Trophoblast cell (in vitro differentiated cells and primary cell): ENCODE data around the gene SLC6A18.

Experiments
- DNase-seq, 2 donors: peaks; one replicate each; pipeline ENCODE4 v3.0.0-alpha.2; 2016
- H2AFZ ChIP-seq: 2 replicates; pipeline ENCODE4 v1.6.1; 2013; ENCODE audit warnings: low read length, moderate library complexity, mild to moderate bottlenecking; ENCODE audit not compliant: insufficient read depth, poor library complexity
- H2AK5ac ChIP-seq: 2 replicates; pipeline ENCODE4 v1.6.1; 2013; ENCODE audit warnings: mild to moderate bottlenecking, low read length
- H2BK120ac ChIP-seq: 2 replicates; pipeline ENCODE4 v1.6.1; 2013; ENCODE audit warnings: low read length, mild to moderate bottlenecking, moderate library complexity; ENCODE audit not compliant: insufficient read depth, poor library complexity
- H2BK12ac ChIP-seq: 2 replicates; pipeline ENCODE4 v1.6.1; 2013; ENCODE audit warnings: mild to moderate bottlenecking, low read length, moderate library complexity
- H2BK5ac ChIP-seq: 2 replicates; pipeline ENCODE4 v1.6.1; 2013; ENCODE audit warnings: low read length, low read depth, moderate library complexity, mild to moderate bottlenecking; ENCODE audit not compliant: poor library complexity
- H3K14ac ChIP-seq: 2 replicates; pipeline ENCODE4 v1.6.1; 2013; ENCODE audit warnings: mild to moderate bottlenecking, low read length
- H3K18ac ChIP-seq: 2 replicates; pipeline ENCODE4 v1.6.1; 2013; ENCODE audit warnings: mild to moderate bottlenecking, low read length
- H3K23ac ChIP-seq: 2 replicates; pipeline ENCODE4 v1.6.1; 2013; ENCODE audit warnings: low read length
- H3K27ac ChIP-seq: 2 replicates; pipeline ENCODE4 v1.5.1; 2013; ENCODE audit warnings: low read depth, mild to moderate bottlenecking, inconsistent platforms, low read length, moderate library complexity
- H3K27me3 ChIP-seq: 2 replicates; pipeline ENCODE4 v1.6.1; 2013; ENCODE audit warnings: inconsistent platforms, mild to moderate bottlenecking, low read length, moderate library complexity; ENCODE audit not compliant: insufficient read depth
- H3K36me3 ChIP-seq, 2 experiments: 1 replicate in 1 of 2; 2 replicates in 1 of 2; pipeline ENCODE4 v1.6.1; 2013; ENCODE audit warnings: low read length in 2 of 2, mild to moderate bottlenecking in 2 of 2, moderate library complexity in 1 of 2; ENCODE audit not compliant: insufficient read depth in 2 of 2, control insufficient read depth in 1 of 2
- H3K4ac ChIP-seq: 2 replicates; pipeline ENCODE4 v1.6.1; 2013; ENCODE audit warnings: low read depth, mild to moderate bottlenecking, low read length, moderate library complexity
- H3K4me1 ChIP-seq, 2 experiments: 1 replicate in 1 of 2; 2 replicates in 1 of 2; pipeline ENCODE4 v1.6.1; 2013; ENCODE audit warnings: low read length in 2 of 2, mild to moderate bottlenecking in 2 of 2, moderate library complexity in 1 of 2; ENCODE audit not compliant: insufficient read depth in 2 of 2, control insufficient read depth in 1 of 2
- H3K4me2 ChIP-seq: 2 replicates; pipeline ENCODE4 v1.6.1; 2013; ENCODE audit warnings: inconsistent platforms, mild to moderate bottlenecking, low read length, moderate library complexity
- H3K4me3 ChIP-seq: 2 replicates; pipeline ENCODE4 v1.5.1; 2013; ENCODE audit warnings: mild to moderate bottlenecking, low read depth, low read length, inconsistent platforms
- H3K79me1 ChIP-seq: one replicate; pipeline ENCODE4 v1.6.1; 2013; ENCODE audit warnings: low read length
- H3K79me2 ChIP-seq: 2 replicates; pipeline ENCODE4 v1.6.1; 2013; ENCODE audit warnings: low read length, mild to moderate bottlenecking; ENCODE audit not compliant: control insufficient read depth, insufficient read depth, poor library complexity
- H3K9ac ChIP-seq: 2 replicates; pipeline ENCODE4 v1.6.1; 2013; ENCODE audit warnings: mild to moderate bottlenecking, low read length
- H3K9me3 ChIP-seq: 2 replicates; pipeline ENCODE4 v1.6.1; 2013; ENCODE audit warnings: low read depth, mild to moderate bottlenecking, control low read depth, inconsistent platforms, low read length; ENCODE audit not compliant: insufficient read depth
- H4K12ac ChIP-seq: 2 replicates; pipeline ENCODE4 v1.6.1; 2013; ENCODE audit warnings: low read depth, mild to moderate bottlenecking, low read length, moderate library complexity
- H4K8ac ChIP-seq: 2 replicates; pipeline ENCODE4 v1.6.1; 2013; ENCODE audit warnings: low read depth, mild to moderate bottlenecking, low read length, moderate library complexity
- H4K91ac ChIP-seq: one replicate; pipeline ENCODE4 v1.6.1; 2013; ENCODE audit warnings: low read depth, mild to moderate bottlenecking, low read length, moderate library complexity
- WGBS: extraction: QIAGEN DNeasy Blood & Tissue Kit; methylation state at CpG from one replicate; pipeline ENCODE4 v1.1.7; 2013; ENCODE audit warnings: missing lambda C conversion rate; ENCODE audit not compliant: insufficient read length, insufficient coverage; ENCODE audit errors: extremely low coverage; 5-methylcytosine and 5-hydroxymethylcytosine counted together

The SLC6A18 gene

DNA sequence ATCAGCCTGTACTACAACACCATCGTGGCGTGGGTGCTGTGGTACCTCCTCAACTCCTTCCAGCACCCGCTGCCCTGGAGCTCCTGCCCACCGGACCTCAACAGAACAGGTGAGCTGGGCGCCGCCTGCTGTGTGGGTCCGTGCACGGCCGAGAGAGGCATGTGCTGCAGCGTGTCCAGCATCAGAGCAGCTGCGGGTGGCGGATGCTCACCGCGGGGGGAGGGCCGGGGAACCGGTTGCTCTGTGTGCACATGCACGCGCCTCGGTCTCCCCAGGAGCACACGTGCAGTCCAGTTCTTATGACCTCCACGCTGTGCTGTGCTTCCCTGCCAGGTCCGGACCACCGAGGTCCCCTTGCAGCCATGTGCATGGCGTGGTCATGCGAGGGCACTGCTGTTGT, 7.6 kb downstream of the SLC6A18 start:
- no CpG with 5 or more reads among the region's 25 CpGs for WGBS
- no peak overlapping the region for H4K8ac ChIP-seq

GRCh38 chr5:1235379-1235778, 10.2 kb downstream of the SLC6A18 start:
- Histone ChIP-seq H2BK5ac (no peak overlapping the region), H3K23ac (no peak overlapping the region), H4K12ac (no peak overlapping the region), H3K14ac (no peak overlapping the region), H3K4me1 (no peaks in the 10 kb centered on the region), H3K9ac (no peak overlapping the region), H3K36me3 (no peaks in the 10 kb centered on the region), H3K27ac (no peak overlapping the region), H4K8ac (no peak overlapping the region), H3K18ac (no peak overlapping the region), H2AK5ac (no peak overlapping the region), H3K4ac (no peak overlapping the region), H3K79me2 (no peaks in the 10 kb centered on the region), H4K91ac (no peak overlapping the region), H2BK12ac (no peak overlapping the region), H3K9me3 (peaks cover 14% of the 10 kb centered on the region), H3K27me3 (no peaks in the 10 kb centered on the region), H3K79me1 (no peaks in the 10 kb centered on the region), H3K4me3 (no peak overlapping the region), H2AFZ (no peak overlapping the region), H3K4me2 (no peak overlapping the region), H2BK120ac (no peak overlapping the region)
- no CpG with 5 or more reads among the region's 8 CpGs for WGBS
- DNase-seq = no peak

More for the DNA sequence above, 7.6 kb downstream of the SLC6A18 start:
- Histone ChIP-seq H3K18ac (no peak overlapping the region), H2BK120ac (no peak overlapping the region), H3K27me3 (no peaks in the 10 kb centered on the region), H2BK12ac (no peak overlapping the region), H3K9ac (no peak overlapping the region), H3K9me3 (peaks cover 15% of the 10 kb centered on the region), H3K23ac (no peak overlapping the region), H2AFZ (no peak overlapping the region), H2BK5ac (no peak overlapping the region), H4K12ac (no peak overlapping the region), H3K4me2 (no peak overlapping the region), H3K4me3 (no peak overlapping the region), H3K4ac (no peak overlapping the region), H2AK5ac (no peak overlapping the region), H3K4me1 (no peaks in the 10 kb centered on the region), H3K79me1 (no peaks in the 10 kb centered on the region), H3K79me2 (no peaks in the 10 kb centered on the region), H4K91ac (no peak overlapping the region), H3K27ac (no peak overlapping the region), H3K14ac (no peak overlapping the region), H3K36me3 (no peaks in the 10 kb centered on the region)
- no peak for DNase-seq

DNA sequence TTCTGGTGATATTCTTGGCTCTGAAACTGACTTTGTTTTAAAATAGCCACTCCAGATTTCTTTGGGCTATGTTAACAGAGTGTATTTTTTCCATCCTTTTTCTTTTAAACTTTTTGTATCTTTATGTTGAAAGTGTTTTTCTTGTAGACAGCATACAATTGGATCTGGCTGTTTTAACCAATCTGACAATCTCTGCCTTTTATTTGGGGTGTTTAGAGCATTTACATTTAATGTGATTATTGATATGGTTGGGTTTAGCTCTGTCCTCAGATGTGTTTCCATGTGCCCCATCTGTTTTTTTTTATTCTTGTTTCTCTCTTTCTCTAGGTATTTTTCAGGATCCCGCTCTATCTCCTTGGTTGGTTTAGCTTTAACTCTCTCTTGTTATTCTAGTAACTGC, 10.7 kb downstream of the SLC6A18 start:
- H2BK120ac ChIP-seq = no peak overlapping the region
- H2AK5ac ChIP-seq = no peak overlapping the region
- H3K4me1 ChIP-seq = no peaks in the 10 kb centered on the region
- H3K23ac ChIP-seq = no peak overlapping the region
- H3K27ac ChIP-seq = no peak overlapping the region
- H3K79me2 ChIP-seq = no peaks in the 10 kb centered on the region
- DNase-seq = no peak
- H3K14ac ChIP-seq = no peak overlapping the region
- H3K36me3 ChIP-seq = no peaks in the 10 kb centered on the region
- H2BK5ac ChIP-seq = no peak overlapping the region
- H3K4ac ChIP-seq = no peak overlapping the region
- H2BK12ac ChIP-seq = no peak overlapping the region
- no peak overlapping the region for H4K12ac ChIP-seq
- peaks cover 15% of the 10 kb centered on the region for H3K9me3 ChIP-seq
- no peak overlapping the region for H3K9ac ChIP-seq
- no peak overlapping the region for H3K4me2 ChIP-seq
- no peaks in the 10 kb centered on the region for H3K27me3 ChIP-seq
- no peaks in the 10 kb centered on the region for H3K79me1 ChIP-seq
- H4K91ac ChIP-seq = no peak overlapping the region
- no peak overlapping the region for H2AFZ ChIP-seq
- no peak overlapping the region for H3K4me3 ChIP-seq
- H3K18ac ChIP-seq = no peak overlapping the region
- H4K8ac ChIP-seq = no peak overlapping the region
- no CpG with 5 or more reads among the region's 1 CpG for WGBS

GRCh38 chr5:1239505-1240251, 14.5 kb downstream of the SLC6A18 start:
- no peak overlapping the region for H3K23ac ChIP-seq
- peaks cover 16% of the 10 kb centered on the region for H3K9me3 ChIP-seq
- H3K4me1 ChIP-seq = no peaks in the 10 kb centered on the region
- no peaks in the 10 kb centered on the region for H3K27me3 ChIP-seq
- H3K18ac ChIP-seq = no peak overlapping the region
- no peak overlapping the region for H2BK12ac ChIP-seq
- no peak overlapping the region for H3K9ac ChIP-seq
- H3K4ac ChIP-seq = no peak overlapping the region
- no peak overlapping the region for H2BK5ac ChIP-seq
- H3K4me2 ChIP-seq = no peak overlapping the region
- no peak overlapping the region for H4K91ac ChIP-seq
- H3K79me2 ChIP-seq = no peaks in the 10 kb centered on the region
- no peaks in the 10 kb centered on the region for H3K79me1 ChIP-seq
- H4K12ac ChIP-seq = no peak overlapping the region
- H3K4me3 ChIP-seq = no peak overlapping the region
- H2BK120ac ChIP-seq = no peak overlapping the region
- no peak for DNase-seq
- H2AFZ ChIP-seq = no peak overlapping the region
- no peak overlapping the region for H3K14ac ChIP-seq
- H4K8ac ChIP-seq = no peak overlapping the region
- no CpG with 5 or more reads among the region's 22 CpGs for WGBS
- no peak overlapping the region for H2AK5ac ChIP-seq
- H3K27ac ChIP-seq = no peak overlapping the region
- H3K36me3 ChIP-seq = no peaks in the 10 kb centered on the region
